GM20000 (cell line): ENCODE measurements around the gene DCST2.

Experiments used
- DNase-seq: peaks from one replicate; pipeline ENCODE4 v3.0.0; 2012; ENCODE audit warnings: low spot score
- CTCF ChIP-seq: IDR thresholded peaks from 2 replicates; pipeline ENCODE4 v1.5.1; 2012; ENCODE audit warnings: mild to moderate bottlenecking, control low read depth; ENCODE audit errors: extremely low read depth, missing control alignments

The DCST2 gene

GRCh38 chr1:155019377-155020245, 14.0 kb downstream of the DCST2 start:
- DNase-seq: no peak

DNA sequence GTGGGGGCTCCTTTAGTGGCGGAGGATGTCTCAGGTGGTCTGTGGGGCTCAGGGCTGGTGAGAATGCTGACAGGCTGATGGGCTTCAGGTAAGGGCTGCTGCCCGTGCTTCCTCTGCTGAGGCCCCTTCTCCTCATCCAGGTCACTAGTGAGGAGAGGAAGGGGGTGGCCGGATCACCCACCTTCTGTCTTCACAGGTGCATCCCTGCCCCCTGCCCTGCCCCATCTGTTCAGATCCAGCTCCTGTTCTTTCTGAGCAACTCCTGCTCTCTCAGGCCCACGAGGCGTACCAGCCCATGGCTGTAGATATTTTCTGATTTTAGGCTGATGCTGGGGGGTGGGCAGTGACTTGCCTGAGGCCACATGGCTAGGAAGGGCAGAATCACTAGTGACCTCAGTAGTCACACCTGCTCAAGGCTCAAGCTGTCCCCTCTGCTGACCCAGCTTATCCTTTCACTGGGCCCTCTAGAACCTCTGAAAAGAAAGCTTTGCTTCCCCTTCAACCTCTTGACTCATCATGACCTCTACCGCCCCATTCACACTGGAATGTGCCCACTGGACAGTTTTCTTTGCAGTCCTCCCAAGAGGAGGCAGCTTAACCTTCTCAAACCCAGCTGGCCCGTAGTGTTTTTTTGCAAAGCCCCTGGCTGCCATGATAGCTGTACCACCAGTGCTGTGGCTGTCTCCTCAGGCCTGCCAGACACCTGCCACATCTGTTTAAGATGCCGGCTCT, 14.8 kb downstream of the DCST2 start:
- no peak for TF ChIP-seq CTCF
- DNase-seq: no peak

More at GRCh38 chr1:155019377-155020245, 14.0 kb downstream of the DCST2 start:
- no peak for TF ChIP-seq CTCF

- no peak for TF ChIP-seq CTCF
- peak; percentile 68 for DNase-seq
These were observed 15.7 kb downstream of the DCST2 start for GRCh38 chr1:155017946-155018316.

DNA sequence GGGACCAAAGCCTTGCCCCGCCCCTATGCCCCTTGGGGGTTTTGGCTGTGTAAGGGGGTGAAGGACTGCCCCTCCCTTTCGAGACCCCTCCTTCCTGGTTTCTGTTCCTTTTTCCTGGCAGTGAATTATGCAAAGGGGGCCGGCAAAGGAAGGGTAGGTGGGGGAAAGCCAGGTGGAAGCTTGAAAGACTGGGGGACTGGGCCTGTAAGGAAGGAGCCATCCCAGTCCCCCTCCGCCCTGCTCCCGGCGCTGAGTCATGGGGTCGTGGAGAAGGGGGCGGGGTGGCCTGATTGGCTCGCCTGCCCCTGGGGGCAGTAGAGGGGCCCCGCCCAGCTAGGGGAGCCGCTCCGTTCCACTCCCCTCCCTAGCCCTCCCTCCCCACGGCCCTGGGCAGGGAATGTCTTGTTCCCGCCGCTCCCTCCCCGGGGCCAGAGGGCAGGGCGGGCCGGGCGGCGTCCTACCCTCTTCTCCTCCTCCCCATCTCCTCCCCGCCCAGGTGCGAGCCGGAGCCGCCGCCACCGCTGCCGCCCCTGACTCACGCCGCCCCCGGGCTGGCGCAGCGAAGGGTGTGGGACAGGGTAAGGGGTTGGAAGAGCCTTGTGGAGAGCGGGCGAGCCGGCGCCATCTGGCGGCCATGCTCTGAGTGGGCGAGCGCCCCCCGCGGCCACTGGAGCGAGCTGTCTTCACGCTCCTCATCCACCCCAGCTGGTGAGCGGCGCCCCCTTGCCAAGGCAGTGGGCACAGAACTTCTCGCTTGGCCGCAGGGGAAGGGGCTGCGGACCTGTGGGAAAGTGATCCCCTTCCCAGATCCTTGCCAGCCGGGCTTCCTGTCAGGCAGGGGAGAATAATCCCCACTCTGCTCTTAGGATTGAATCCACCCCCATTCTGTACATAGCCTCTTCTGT, 16.3 kb downstream of the DCST2 start:
- DNase-seq: peak; percentile 89
- peak; percentile 100 for TF ChIP-seq CTCF

- DNase-seq: no peak
- no peak for TF ChIP-seq CTCF
These were observed 17.2 kb downstream of the DCST2 start for GRCh38 chr1:155016231-155016831.

DNA sequence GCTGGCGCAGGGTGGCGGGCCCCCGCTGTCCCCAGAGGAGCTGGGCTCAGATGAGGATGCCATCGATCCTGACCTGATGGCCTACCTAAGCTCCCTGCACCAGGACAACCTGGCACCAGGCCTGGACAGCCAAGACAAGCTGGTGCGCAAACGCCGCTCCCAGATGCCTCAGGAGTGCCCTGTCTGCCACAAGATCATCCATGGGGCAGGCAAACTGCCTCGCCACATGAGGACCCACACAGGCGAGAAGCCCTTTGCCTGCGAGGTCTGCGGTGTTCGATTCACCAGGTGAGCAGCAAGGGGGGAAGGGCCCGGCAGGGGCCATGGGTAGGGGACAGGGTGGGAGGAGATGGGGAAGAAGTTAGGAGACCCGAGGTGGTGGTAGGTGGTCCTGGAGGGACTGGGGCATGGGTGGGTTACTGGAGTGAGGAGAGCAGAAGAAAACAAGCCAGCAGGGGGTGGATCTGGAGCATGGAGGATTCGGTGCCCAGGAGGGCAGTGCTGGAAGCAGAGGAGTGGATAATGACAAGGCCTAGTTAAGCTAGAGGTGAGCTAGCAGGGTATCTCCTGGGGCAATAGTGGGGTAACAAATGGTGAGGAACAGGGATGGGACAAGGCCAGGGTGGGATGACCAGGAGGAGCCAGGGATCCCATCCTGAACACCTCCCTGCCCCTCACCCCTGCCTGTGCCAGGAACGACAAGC, 17.9 kb downstream of the DCST2 start:
- DNase-seq: no peak
- TF ChIP-seq CTCF: no peak
